Measurements from ENCODE around the gene MRPL55.

MRPL55 gene

DNA sequence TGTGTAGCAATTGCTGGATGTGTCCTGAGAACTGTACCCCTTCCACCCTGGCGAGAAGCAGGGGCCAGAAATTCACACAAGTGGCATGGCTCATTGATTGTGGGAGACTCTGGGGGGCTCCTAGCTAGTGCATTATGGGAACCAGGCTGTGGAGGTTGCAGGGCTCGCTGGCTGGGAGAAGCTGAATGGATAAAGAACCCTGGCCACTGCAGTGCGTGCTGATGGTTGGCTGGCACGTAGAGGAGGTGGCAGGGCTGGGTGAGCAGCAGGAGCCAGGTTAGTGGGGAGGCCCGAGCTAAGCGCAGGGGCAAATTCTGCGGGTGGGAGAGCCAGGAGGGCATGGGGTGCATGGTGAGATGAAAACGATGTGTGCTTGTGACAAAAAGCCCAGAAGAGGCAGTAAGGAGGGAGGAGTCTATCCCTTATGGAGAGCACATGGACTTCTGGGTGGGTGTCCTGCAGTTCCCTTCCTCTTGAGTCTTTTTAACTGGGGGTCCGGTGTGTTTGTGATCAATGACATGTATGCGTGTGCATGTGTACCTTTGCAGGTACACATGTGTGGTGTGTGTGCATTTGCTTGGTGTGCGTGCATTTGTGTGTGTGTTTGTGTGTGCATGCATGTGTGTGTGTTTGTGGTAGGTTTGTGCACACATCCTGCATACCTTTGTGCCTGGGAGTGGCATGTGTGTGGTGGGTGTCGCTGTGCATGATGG, 34.5 kb upstream of the MRPL55 start:
- TF ChIP-seq PPARA (CRISPR knock-in tag; IDR thresholded peaks at IDR 0.05; ENCODE audit: borderline replicate concordance): no peak
- TF ChIP-seq ZNF8 (CRISPR knock-in tag; IDR thresholded peaks at IDR 0.05): no peak
- TF ChIP-seq BACH2 (CRISPR knock-in tag; IDR thresholded peaks at IDR 0.05; ENCODE audit: borderline replicate concordance): no peak
- TF ChIP-seq, protein P1, sequence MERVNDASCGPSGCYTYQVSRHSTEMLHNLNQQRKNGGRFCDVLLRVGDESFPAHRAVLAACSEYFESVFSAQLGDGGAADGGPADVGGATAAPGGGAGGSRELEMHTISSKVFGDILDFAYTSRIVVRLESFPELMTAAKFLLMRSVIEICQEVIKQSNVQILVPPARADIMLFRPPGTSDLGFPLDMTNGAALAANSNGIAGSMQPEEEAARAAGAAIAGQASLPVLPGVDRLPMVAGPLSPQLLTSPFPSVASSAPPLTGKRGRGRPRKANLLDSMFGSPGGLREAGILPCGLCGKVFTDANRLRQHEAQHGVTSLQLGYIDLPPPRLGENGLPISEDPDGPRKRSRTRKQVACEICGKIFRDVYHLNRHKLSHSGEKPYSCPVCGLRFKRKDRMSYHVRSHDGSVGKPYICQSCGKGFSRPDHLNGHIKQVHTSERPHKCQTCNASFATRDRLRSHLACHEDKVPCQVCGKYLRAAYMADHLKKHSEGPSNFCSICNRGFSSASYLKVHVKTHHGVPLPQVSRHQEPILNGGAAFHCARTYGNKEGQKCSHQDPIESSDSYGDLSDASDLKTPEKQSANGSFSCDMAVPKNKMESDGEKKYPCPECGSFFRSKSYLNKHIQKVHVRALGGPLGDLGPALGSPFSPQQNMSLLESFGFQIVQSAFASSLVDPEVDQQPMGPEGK (CRISPR knock-in tag; IDR thresholded peaks at IDR 0.05; ENCODE audit: borderline replicate concordance): no peak
- TF ChIP-seq ZFP30 (CRISPR knock-in tag; IDR thresholded peaks at IDR 0.05): no peak
- TF ChIP-seq, protein P2, sequence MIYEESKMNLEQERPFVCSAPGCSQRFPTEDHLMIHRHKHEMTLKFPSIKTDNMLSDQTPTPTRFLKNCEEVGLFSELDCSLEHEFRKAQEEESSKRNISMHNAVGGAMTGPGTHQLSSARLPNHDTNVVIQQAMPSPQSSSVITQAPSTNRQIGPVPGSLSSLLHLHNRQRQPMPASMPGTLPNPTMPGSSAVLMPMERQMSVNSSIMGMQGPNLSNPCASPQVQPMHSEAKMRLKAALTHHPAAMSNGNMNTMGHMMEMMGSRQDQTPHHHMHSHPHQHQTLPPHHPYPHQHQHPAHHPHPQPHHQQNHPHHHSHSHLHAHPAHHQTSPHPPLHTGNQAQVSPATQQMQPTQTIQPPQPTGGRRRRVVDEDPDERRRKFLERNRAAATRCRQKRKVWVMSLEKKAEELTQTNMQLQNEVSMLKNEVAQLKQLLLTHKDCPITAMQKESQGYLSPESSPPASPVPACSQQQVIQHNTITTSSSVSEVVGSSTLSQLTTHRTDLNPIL (CRISPR knock-in tag; IDR thresholded peaks at IDR 0.05; ENCODE audit: low read depth): no peak
- TF ChIP-seq ESRRG (CRISPR knock-in tag; IDR thresholded peaks at IDR 0.05): no peak
- no peak for TF ChIP-seq ZC3H10 (CRISPR knock-in tag; IDR thresholded peaks at IDR 0.05)
- no peak for TF ChIP-seq ZNF565 (CRISPR knock-in tag; conservative IDR thresholded peaks at IDR 0.05; ENCODE audit: low read depth)
- no peak for TF ChIP-seq TCF4 (CRISPR knock-in tag; IDR thresholded peaks at IDR 0.05; ENCODE audit: borderline replicate concordance)
- no peak for TF ChIP-seq GLIS3 (CRISPR knock-in tag; IDR thresholded peaks at IDR 0.05)
- TF ChIP-seq OSR1 (CRISPR knock-in tag; IDR thresholded peaks at IDR 0.05): no peak
- no peak for TF ChIP-seq ZNF70 (CRISPR knock-in tag; IDR thresholded peaks at IDR 0.05)
- no peak for TF ChIP-seq ARNTL (CRISPR knock-in tag; IDR thresholded peaks at IDR 0.05; ENCODE audit: borderline replicate concordance, low read depth)
- no peak for TF ChIP-seq SNAI2 (CRISPR knock-in tag; IDR thresholded peaks at IDR 0.05)
- TF ChIP-seq CSDC2 (CRISPR knock-in tag; IDR thresholded peaks at IDR 0.05): no peak
- TF ChIP-seq RARB (CRISPR knock-in tag; IDR thresholded peaks at IDR 0.05): no peak
- no peak for TF ChIP-seq ISL1 (CRISPR knock-in tag; IDR thresholded peaks at IDR 0.05)
- TF ChIP-seq, protein P3, sequence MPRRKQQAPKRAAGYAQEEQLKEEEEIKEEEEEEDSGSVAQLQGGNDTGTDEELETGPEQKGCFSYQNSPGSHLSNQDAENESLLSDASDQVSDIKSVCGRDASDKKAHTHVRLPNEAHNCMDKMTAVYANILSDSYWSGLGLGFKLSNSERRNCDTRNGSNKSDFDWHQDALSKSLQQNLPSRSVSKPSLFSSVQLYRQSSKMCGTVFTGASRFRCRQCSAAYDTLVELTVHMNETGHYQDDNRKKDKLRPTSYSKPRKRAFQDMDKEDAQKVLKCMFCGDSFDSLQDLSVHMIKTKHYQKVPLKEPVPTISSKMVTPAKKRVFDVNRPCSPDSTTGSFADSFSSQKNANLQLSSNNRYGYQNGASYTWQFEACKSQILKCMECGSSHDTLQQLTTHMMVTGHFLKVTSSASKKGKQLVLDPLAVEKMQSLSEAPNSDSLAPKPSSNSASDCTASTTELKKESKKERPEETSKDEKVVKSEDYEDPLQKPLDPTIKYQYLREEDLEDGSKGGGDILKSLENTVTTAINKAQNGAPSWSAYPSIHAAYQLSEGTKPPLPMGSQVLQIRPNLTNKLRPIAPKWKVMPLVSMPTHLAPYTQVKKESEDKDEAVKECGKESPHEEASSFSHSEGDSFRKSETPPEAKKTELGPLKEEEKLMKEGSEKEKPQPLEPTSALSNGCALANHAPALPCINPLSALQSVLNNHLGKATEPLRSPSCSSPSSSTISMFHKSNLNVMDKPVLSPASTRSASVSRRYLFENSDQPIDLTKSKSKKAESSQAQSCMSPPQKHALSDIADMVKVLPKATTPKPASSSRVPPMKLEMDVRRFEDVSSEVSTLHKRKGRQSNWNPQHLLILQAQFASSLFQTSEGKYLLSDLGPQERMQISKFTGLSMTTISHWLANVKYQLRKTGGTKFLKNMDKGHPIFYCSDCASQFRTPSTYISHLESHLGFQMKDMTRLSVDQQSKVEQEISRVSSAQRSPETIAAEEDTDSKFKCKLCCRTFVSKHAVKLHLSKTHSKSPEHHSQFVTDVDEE (CRISPR knock-in tag; IDR thresholded peaks at IDR 0.05): no peak
- TF ChIP-seq, protein P4, sequence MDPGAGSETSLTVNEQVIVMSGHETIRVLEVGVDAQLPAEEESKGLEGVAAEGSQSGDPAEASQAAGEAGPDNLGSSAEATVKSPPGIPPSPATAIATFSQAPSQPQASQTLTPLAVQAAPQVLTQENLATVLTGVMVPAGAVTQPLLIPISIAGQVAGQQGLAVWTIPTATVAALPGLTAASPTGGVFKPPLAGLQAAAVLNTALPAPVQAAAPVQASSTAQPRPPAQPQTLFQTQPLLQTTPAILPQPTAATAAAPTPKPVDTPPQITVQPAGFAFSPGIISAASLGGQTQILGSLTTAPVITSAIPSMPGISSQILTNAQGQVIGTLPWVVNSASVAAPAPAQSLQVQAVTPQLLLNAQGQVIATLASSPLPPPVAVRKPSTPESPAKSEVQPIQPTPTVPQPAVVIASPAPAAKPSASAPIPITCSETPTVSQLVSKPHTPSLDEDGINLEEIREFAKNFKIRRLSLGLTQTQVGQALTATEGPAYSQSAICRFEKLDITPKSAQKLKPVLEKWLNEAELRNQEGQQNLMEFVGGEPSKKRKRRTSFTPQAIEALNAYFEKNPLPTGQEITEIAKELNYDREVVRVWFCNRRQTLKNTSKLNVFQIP (CRISPR knock-in tag; IDR thresholded peaks at IDR 0.05; ENCODE audit: borderline replicate concordance, low read depth): no peak
- ATAC-seq: no peak

DNA sequence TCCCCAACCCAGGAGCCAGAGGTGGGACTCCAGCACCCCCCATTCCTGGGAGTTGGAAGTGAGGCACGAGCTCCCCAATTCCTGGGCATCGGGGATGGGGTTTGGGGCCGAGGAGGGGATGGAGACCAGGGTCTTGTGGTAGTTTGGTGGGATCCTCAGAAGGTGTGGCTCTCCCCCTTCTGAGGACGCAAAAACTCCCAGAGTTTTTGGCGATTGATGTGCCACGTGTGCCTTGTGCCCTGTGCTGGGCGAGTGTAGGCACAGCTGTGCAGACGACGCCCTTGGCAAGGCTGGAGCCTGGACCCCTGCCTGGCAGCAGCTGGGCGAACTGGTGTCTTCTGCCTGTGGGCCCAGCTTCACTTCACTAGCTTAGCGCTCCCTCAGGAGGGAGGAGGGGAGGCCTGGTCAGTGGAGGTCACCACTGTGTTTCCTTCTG, 33.6 kb upstream of the MRPL55 start:
- ATAC-seq: no peak
- TF ChIP-seq TOX (CRISPR knock-in tag; IDR thresholded peaks at IDR 0.05; ENCODE audit: borderline replicate concordance) (no peak), BACH2 (CRISPR knock-in tag; IDR thresholded peaks at IDR 0.05; ENCODE audit: borderline replicate concordance) (no peak), TCF4 (CRISPR knock-in tag; IDR thresholded peaks at IDR 0.05; ENCODE audit: borderline replicate concordance) (no peak), ZNF70 (CRISPR knock-in tag; IDR thresholded peaks at IDR 0.05) (no peak), ZNF8 (CRISPR knock-in tag; IDR thresholded peaks at IDR 0.05) (no peak)

DNA sequence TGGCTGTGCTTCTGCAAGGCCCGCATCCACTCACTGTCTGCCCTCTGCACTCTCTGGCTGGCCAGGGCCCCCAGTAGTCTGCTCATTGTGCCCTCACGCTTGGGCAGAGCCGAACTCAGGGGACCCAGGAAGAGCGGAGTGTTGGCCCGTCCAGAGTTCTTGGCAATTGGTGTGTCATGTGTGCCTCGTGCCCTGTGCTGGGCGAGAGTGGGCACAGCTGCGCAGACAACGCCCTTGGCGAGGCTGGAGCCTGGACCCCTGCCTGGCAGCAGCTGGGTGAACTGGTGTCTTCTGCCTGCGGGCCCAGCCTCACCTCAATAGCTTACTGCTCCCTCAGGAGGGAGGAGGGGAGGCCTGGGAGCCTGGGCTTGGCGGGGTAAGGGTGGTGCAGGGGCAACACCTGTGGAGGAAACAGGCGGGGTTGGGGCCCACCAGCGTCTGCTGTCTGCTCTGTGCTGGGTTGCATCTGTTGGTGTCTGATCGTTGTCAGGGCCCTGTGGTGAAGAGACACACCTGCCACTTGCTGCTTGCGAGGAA, 33.1 kb upstream of the MRPL55 start:
- TF ChIP-seq ZNF565 (CRISPR knock-in tag; conservative IDR thresholded peaks at IDR 0.05; ENCODE audit: low read depth) (no peak), ESRRG (CRISPR knock-in tag; IDR thresholded peaks at IDR 0.05) (no peak), ZNF8 (CRISPR knock-in tag; IDR thresholded peaks at IDR 0.05) (no peak), ZC3H10 (CRISPR knock-in tag; IDR thresholded peaks at IDR 0.05) (no peak)
- TF ChIP-seq, protein P4 (CRISPR knock-in tag; IDR thresholded peaks at IDR 0.05; ENCODE audit: borderline replicate concordance, low read depth): no peak
- TF ChIP-seq, protein P2 (CRISPR knock-in tag; IDR thresholded peaks at IDR 0.05; ENCODE audit: low read depth): no peak
- no peak for ATAC-seq

Measured in SK-N-SH treated with all-trans-retinoic acid at 6 μM for 48 hours (cell line).